Mammary epithelial cell (primary cell): ENCODE measurements around the gene LRRIQ1.

Experiments
- CTCF ChIP-seq, 2 donors: IDR thresholded peaks in 1 of 2; conservative IDR thresholded peaks in 1 of 2; 2 replicates each; pipeline ENCODE4 v1.5.1; 2011 to 2012; ENCODE audit warnings: inconsistent platforms in 2 of 2, low read length in 2 of 2, mild to moderate bottlenecking in 2 of 2, control low read depth in 1 of 2, low read depth in 1 of 2; ENCODE audit not compliant: insufficient read depth in 1 of 2; ENCODE audit errors: extremely low read depth in 1 of 2
- EZH2 ChIP-seq: IDR thresholded peaks from 2 replicates; pipeline ENCODE4 v1.6.1; 2012; ENCODE audit warnings: low read length, inconsistent platforms, borderline replicate concordance

- TF ChIP-seq CTCF (conservative IDR thresholded peaks at IDR 0.05 in 1 of 2, IDR thresholded peaks at IDR 0.05 in 1 of 2; ENCODE audit: extremely low read depth in 1 of 2, insufficient read depth in 1 of 2, low read depth in 1 of 2, low read length in 2 of 2): no peak
- TF ChIP-seq EZH2: no peak
These were observed 239.2 kb downstream of the LRRIQ1 start for GRCh38 chr12:85275374-85275773.
